A673 (cell line): ENCODE results near the gene SLX9. TPM values are rescaled to one million over a fixed set of nuclear protein-coding genes. Genes with fewer than 3 reads are reported as not detected.

Source experiments
- BruUV-seq: library from RNA; stranded (reverse); fragments of 400-500 nt; replicated peaks from 2 replicates; lab custom pipeline; 2021; lab: Mats Ljungman, UMichigan
- CTCF ChIA-PET: fragments of 300-600 bp; sonication (Branson Sonifier 250); formaldehyde crosslinking; loops from one replicate; lab custom pipeline; 2022; ENCODE audit warnings: antibody characterized with exemption; lab: Charles Lee
- POLR2A ChIA-PET: fragments of 300-600 bp; sonication (Branson Sonifier 250); formaldehyde crosslinking; loops from one replicate; lab custom pipeline; 2022; ENCODE audit warnings: antibody characterized with exemption; ENCODE audit not compliant: low non-redundant PET; lab: Charles Lee
- DNase-seq: peaks from one replicate; pipeline ENCODE4 v3.0.0-alpha.2; 2015; ENCODE audit warnings: low spot score
- H3K27ac ChIP-seq: fragments of 200-600 bp; sonication (generic); 2 replicates; pipeline ENCODE4 v1.5.1; 2016; ENCODE audit warnings: mixed run types, low read depth, mild to moderate bottlenecking, mixed read lengths, antibody characterized with exemption, low read length; ENCODE audit not compliant: poor library complexity, severe bottlenecking
- H3K27me3 ChIP-seq: fragments of 200-600 bp; sonication (generic); replicated peaks from 2 replicates; pipeline ENCODE4 v1.6.1; 2017; ENCODE audit warnings: mixed run types, low read depth, mild to moderate bottlenecking, mixed read lengths, antibody characterized with exemption, low read length; ENCODE audit not compliant: insufficient read depth, poor library complexity
- H3K36me3 ChIP-seq: fragments of 200-600 bp; sonication (generic); 2 replicates; pipeline ENCODE4 v1.6.1; 2016; ENCODE audit warnings: mixed run types, mild to moderate bottlenecking, mixed read lengths, antibody characterized with exemption, low read length; ENCODE audit not compliant: insufficient read depth, poor library complexity, severe bottlenecking
- H3K4me1 ChIP-seq: fragments of 200-600 bp; sonication (generic); 2 replicates; pipeline ENCODE4 v1.6.1; 2017; ENCODE audit warnings: mixed run types, mild to moderate bottlenecking, mixed read lengths, antibody characterized with exemption, low read length; ENCODE audit not compliant: insufficient read depth, poor library complexity, severe bottlenecking
- H3K4me3 ChIP-seq: fragments of 200-600 bp; sonication (generic); 2 replicates; pipeline ENCODE4 v1.5.1; 2016; ENCODE audit warnings: low read depth, mixed run types, mild to moderate bottlenecking, mixed read lengths, low read length; ENCODE audit not compliant: poor library complexity, severe bottlenecking
- H3K9me3 ChIP-seq: fragments of 200-600 bp; sonication (generic); 2 replicates; pipeline ENCODE4 v1.6.1; 2016; ENCODE audit warnings: mixed run types, low read depth, mild to moderate bottlenecking, mixed read lengths, antibody characterized with exemption, low read length; ENCODE audit not compliant: poor library complexity, severe bottlenecking
- CTCF ChIP-seq: fragments of 300-800, 200-600 bp; sonication (generic); conservative IDR thresholded peaks from 2 replicates; pipeline ENCODE4 v1.5.1; 2017; ENCODE audit warnings: low read depth, mild to moderate bottlenecking, antibody characterized with exemption, low read length, moderate library complexity, mixed read lengths
- EZH2 ChIP-seq: fragments of 200-600 bp; sonication (generic); IDR thresholded peaks from 2 replicates; pipeline ENCODE4 v1.6.1; 2017; ENCODE audit warnings: borderline replicate concordance, low read depth, mild to moderate bottlenecking, mixed read lengths, antibody characterized with exemption, low read length; ENCODE audit not compliant: poor library complexity, severe bottlenecking
- intact Hi-C: fragments of 100-400 bp; cut with micrococcal nuclease; formaldehyde crosslinking; loops from one replicate; pipeline ENCODE4 v1.10.0; 2022; ENCODE audit not compliant: unreplicated experiment
- total RNA-seq: library from RNA; stranded (reverse); gene quantifications from 2 replicates; pipeline ENCODE4 v1.2.3, GENCODE V29; 2021

The SLX9 gene
- total RNA-seq, 1 experiment from 2014 or later: 114 TPM

GRCh38 chr21:45014747-45015468 is 75.1 kb downstream of the SLX9 start:
- Histone ChIP-seq H3K36me3 (no peaks in the 10 kb centered on the region), H3K27ac (peak overlapping the region; percentile 46), H3K9me3 (no peaks in the 10 kb centered on the region), H3K27me3 (no peaks in the 10 kb centered on the region), H3K4me1 (peaks cover 13% of the 10 kb centered on the region), H3K4me3 (no peak overlapping the region)
- CTCF ChIA-PET: no interaction called here
- intact Hi-C loops: no loop called here
- DNase-seq: peak; percentile 53
- BruUV-seq: no TSS peak
- no peak for TF ChIP-seq CTCF
- no peak for TF ChIP-seq EZH2
- POLR2A ChIA-PET: no interaction called here

GRCh38 chr21:45015469-45015860 is 75.6 kb downstream of the SLX9 start:
- H3K4me1 ChIP-seq: peaks cover 13% of the 10 kb centered on the region
- no peaks in the 10 kb centered on the region for H3K27me3 ChIP-seq
- no peak overlapping the region for H3K4me3 ChIP-seq
- no peak for DNase-seq
- intact Hi-C loops: no loop called here
- ChIA-PET CTCF (no interaction called here), POLR2A (no interaction called here)
- H3K27ac ChIP-seq: no peak overlapping the region
- TF ChIP-seq EZH2 (no peak), CTCF (no peak)
- H3K9me3 ChIP-seq: no peaks in the 10 kb centered on the region
- no TSS peak for BruUV-seq
- no peaks in the 10 kb centered on the region for H3K36me3 ChIP-seq

GRCh38 chr21:45016031-45016405 is 76.2 kb downstream of the SLX9 start:
- no peak for TF ChIP-seq CTCF
- TF ChIP-seq EZH2: no peak
- POLR2A ChIA-PET: interaction anchor here (0.6 kb wide), 1 partner anchor 178 kb away, joined by 12 read pairs; no protein-coding TSS in a partner anchor
- Histone ChIP-seq H3K9me3 (no peaks in the 10 kb centered on the region), H3K4me3 (no peak overlapping the region), H3K27ac (no peak overlapping the region), H3K36me3 (no peaks in the 10 kb centered on the region), H3K27me3 (no peaks in the 10 kb centered on the region), H3K4me1 (peaks cover 13% of the 10 kb centered on the region)
- no peak for DNase-seq
- intact Hi-C loops: no loop called here
- CTCF ChIA-PET: no interaction called here
- no TSS peak for BruUV-seq
